ENCODE measurements around the gene AOC3. TPM values are rescaled to one million over a fixed set of nuclear protein-coding genes. Genes with fewer than 3 reads are reported as not detected.
"Not testable (repeated sequence)": the region's sequence is repeated elsewhere in the genome, so short reads cannot be mapped to it uniquely, and the experiment has no call there.

AOC3 gene
- total RNA-seq, 2 donors from 2014 or later = 20.7 to 57.7 TPM

DNA sequence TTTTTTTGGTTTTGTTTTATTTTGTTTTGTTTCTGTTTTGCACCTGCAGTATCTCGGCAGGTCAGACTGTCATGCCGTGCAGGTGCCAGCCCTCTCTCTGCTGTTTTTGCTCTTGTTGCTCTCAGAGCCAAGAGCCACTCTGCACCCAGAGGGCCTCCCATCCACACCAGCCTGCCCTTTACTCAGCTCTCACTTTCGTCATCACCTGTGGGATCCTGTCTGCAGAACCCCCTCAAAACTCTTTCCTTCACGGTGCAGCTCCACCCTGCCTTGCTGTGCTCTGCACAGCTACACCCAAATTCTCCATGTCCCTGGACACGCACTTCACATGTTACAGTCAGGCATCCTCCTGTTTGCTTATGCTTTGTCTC, 2.6 kb downstream of the AOC3 start:
- intact Hi-C loops (cut with DNase I) = no loop called here
- TF ChIP-seq, protein P1, sequence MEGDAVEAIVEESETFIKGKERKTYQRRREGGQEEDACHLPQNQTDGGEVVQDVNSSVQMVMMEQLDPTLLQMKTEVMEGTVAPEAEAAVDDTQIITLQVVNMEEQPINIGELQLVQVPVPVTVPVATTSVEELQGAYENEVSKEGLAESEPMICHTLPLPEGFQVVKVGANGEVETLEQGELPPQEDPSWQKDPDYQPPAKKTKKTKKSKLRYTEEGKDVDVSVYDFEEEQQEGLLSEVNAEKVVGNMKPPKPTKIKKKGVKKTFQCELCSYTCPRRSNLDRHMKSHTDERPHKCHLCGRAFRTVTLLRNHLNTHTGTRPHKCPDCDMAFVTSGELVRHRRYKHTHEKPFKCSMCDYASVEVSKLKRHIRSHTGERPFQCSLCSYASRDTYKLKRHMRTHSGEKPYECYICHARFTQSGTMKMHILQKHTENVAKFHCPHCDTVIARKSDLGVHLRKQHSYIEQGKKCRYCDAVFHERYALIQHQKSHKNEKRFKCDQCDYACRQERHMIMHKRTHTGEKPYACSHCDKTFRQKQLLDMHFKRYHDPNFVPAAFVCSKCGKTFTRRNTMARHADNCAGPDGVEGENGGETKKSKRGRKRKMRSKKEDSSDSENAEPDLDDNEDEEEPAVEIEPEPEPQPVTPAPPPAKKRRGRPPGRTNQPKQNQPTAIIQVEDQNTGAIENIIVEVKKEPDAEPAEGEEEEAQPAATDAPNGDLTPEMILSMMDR (IDR thresholded peaks at IDR 0.05) = no peak
- TF ChIP-seq POLR2A (IDR thresholded peaks at IDR 0.05) (no peak), POLR2AphosphoS5 (IDR thresholded peaks at IDR 0.05) (no peak)
- Histone ChIP-seq H3K4me1 (replicated peaks) (no peaks in the 10 kb centered on the region), H3K36me3 (no peaks in the 10 kb centered on the region), H3K27ac (peak overlapping the region in 1 of 2 donors; percentile 12), H3K27me3 (replicated peaks; ENCODE audit: insufficient read depth) (no peaks in the 10 kb centered on the region), H3K4me3 (peak overlapping the region; percentile 21 to 24), H3K9me3 (no peaks in the 10 kb centered on the region)
- WGBS = 64% methylated on average over 5 of the region's 5 CpGs
- DNase-seq (ENCODE audit: low spot score) = no peak

DNA sequence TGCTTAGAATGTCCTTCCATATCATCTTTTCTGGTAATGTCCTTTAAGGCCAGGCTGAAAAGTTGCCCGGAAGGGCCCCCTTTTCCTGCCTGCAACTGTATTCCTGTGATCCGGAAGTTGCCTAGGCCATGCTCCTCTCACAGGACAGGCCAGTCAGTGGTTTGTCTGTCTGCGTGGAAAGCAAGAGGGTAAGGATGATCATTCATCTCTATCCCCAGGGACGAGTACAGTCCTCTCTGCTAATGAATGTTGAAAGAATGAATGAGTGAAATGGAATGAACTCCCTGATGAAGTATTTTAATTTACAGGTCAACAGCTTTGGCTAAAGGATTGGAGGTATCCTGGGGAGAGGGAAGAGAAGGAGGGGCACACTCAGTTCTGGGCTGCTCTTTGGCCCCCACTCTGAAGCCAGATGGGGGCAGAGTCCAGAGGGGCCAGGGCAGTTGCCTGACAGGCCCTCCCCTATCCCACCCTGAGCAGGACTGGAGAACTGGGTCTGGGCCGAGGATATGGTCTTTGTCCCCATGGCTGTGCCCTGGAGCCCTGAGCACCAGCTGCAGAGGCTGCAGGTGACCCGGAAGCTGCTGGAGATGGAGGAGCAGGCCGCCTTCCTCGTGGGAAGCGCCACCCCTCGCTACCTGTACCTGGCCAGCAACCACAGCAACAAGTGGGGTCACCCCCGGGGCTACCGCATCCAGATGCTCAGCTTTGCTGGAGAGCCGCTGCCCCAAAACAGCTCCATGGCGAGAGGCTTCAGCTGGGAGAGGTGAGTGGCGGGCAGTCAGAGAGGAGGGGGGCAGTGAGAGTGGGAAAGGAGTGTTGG, 3.2 kb downstream of the AOC3 start:
- DNase-seq (ENCODE audit: low spot score) = no peak
- TF ChIP-seq POLR2AphosphoS5 (IDR thresholded peaks at IDR 0.05) (no peak), POLR2A (IDR thresholded peaks at IDR 0.05) (no peak)
- TF ChIP-seq, protein P1 (IDR thresholded peaks at IDR 0.05) = no peak
- intact Hi-C loops (cut with DNase I) = no loop called here
- no peaks in the 10 kb centered on the region for H3K4me1 ChIP-seq (replicated peaks)
- no peaks in the 10 kb centered on the region for H3K27me3 ChIP-seq (replicated peaks; ENCODE audit: insufficient read depth)
- H3K36me3 ChIP-seq = no peaks in the 10 kb centered on the region
- H3K4me3 ChIP-seq = peak overlapping the region; percentile 21 to 24
- 79% methylated on average over 15 of the region's 15 CpGs for WGBS
- peak overlapping the region in 1 of 2 donors; percentile 12 for H3K27ac ChIP-seq
- H3K9me3 ChIP-seq = no peaks in the 10 kb centered on the region

DNA sequence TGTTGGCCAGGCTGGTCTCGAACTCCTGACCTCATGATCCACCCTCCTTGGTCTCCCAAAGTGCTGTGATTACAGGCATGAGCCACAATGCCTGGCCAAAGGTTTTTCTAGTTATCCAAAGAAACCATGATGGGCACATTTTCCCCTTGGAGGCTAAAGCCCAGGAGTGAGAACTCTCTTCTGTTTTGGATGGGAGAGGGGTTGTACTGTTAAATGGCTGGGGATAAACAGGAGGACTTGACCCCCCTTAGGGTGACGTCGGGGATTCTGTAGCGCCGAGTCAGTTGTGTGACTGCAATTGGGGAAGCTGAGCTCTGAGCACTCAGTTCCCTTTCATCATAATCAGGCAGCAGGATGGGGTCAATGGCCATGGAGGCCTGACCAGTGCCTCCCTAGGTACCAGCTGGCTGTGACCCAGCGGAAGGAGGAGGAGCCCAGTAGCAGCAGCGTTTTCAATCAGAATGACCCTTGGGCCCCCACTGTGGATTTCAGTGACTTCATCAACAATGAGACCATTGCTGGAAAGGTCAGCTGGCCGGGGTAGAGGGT, 4.1 kb downstream of the AOC3 start:
- Histone ChIP-seq H3K4me1 (replicated peaks) (no peaks in the 10 kb centered on the region), H3K4me3 (no peak overlapping the region), H3K27me3 (replicated peaks; ENCODE audit: insufficient read depth) (no peaks in the 10 kb centered on the region), H3K9me3 (no peaks in the 10 kb centered on the region), H3K27ac (no peak overlapping the region), H3K36me3 (no peaks in the 10 kb centered on the region)
- no peak for DNase-seq (ENCODE audit: low spot score)
- intact Hi-C loops (cut with DNase I) = no loop called here
- WGBS = 75% methylated on average over 8 of the region's 8 CpGs
- no peak for TF ChIP-seq POLR2A (IDR thresholded peaks at IDR 0.05)
- TF ChIP-seq, protein P1 (IDR thresholded peaks at IDR 0.05) = no peak
- TF ChIP-seq POLR2AphosphoS5 (IDR thresholded peaks at IDR 0.05) = no peak

DNA sequence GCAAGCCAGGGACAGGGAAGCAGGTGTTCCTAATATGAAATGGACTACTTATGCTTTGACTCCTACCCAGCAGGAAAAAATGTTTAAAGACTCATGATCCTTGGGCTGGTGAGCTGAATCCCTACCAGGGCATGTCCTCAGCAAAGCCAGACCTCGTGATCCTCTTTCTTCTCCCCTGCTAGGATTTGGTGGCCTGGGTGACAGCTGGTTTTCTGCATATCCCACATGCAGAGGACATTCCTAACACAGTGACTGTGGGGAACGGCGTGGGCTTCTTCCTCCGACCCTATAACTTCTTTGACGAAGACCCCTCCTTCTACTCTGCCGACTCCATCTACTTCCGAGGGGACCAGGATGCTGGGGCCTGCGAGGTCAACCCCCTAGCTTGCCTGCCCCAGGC, 5.1 kb downstream of the AOC3 start:
- H3K27me3 ChIP-seq (replicated peaks; ENCODE audit: insufficient read depth); H3K9me3 ChIP-seq; H3K27ac ChIP-seq; intact Hi-C loops (cut with DNase I); H3K36me3 ChIP-seq; H3K4me3 ChIP-seq; DNase-seq (ENCODE audit: low spot score); H3K4me1 ChIP-seq (replicated peaks): not testable (repeated sequence)
- 74% methylated on average over 6 of the region's 8 CpGs for WGBS

DNA sequence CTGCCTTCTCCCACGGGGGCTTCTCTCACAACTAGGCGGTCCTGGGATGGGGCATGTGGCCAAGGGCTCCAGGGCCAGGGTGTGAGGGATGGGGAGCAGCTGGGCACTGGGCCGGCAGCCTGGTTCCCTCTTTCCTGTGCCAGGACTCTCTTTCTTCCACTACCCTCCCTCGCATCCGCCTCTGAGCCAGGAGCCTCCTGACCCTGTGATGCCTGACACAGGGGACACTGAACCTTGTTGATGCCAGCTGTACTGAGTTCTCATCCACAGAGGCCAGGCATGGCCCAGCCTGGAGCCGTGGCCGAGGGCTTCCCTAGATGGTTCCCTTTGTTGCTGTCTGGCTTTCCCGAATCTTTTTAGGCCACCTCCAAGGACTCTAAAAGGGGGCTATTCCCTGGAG, 5.5 kb downstream of the AOC3 start:
- 86% methylated on average over 8 of the region's 8 CpGs for WGBS
- H3K4me1 ChIP-seq (replicated peaks); H3K4me3 ChIP-seq; H3K27me3 ChIP-seq (replicated peaks; ENCODE audit: insufficient read depth); DNase-seq (ENCODE audit: low spot score); H3K27ac ChIP-seq; intact Hi-C loops (cut with DNase I); H3K9me3 ChIP-seq; H3K36me3 ChIP-seq: not testable (repeated sequence)

DNA sequence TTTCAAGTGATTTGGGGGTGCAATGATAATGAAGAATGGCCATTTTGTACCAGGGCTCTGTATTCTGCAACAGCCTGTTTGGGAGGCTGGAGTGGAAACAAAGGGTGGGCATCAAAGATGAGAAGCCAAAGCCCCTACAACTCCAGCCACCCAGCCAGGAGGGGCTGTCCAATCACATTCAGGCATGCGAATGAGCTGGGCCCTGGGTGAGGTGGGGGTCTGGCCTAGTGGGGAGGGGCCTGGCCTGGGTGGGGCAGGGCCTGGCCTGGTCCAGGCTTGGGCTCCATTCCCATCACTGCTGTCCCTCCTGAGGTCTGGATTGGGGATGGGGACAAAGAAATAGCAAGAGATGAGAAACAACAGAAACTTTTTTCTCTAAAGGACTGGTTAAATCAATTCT, 6.4 kb downstream of the AOC3 start:
- DNase-seq (ENCODE audit: low spot score) = no peak
- H3K4me1 ChIP-seq (replicated peaks) = no peaks in the 10 kb centered on the region

More for the DNA sequence above, 6.4 kb downstream of the AOC3 start:
- intact Hi-C loops (cut with DNase I) = no loop called here
- Histone ChIP-seq H3K9me3 (no peaks in the 10 kb centered on the region), H3K27ac (no peak overlapping the region), H3K36me3 (no peaks in the 10 kb centered on the region), H3K4me3 (no peak overlapping the region), H3K27me3 (replicated peaks; ENCODE audit: insufficient read depth) (no peaks in the 10 kb centered on the region)
- TF ChIP-seq POLR2A (IDR thresholded peaks at IDR 0.05) (no peak), POLR2AphosphoS5 (IDR thresholded peaks at IDR 0.05) (no peak)
- TF ChIP-seq, protein P1 (IDR thresholded peaks at IDR 0.05) = no peak
- 92% methylated on average over 1 of the region's 1 CpG for WGBS
